ENCODE measurements around the gene NRIP2.

- peak; percentile 64 for TF ChIP-seq POLR2AphosphoS5 (IDR thresholded peaks at IDR 0.05; ENCODE audit: low read depth)
- no peak for TF ChIP-seq CTCF (IDR thresholded peaks at IDR 0.05; ENCODE audit: insufficient read depth, low read length)
These were observed 40.0 kb downstream of the NRIP2 start, which contains the start of gene FKBP4 for GRCh38 chr12:2794736-2795289.

All from HL-60 (cell line).